ENCODE data around the gene HIVEP1. TPM values are rescaled to one million over a fixed set of nuclear protein-coding genes. Genes with fewer than 3 reads are reported as not detected.

Gene HIVEP1
- total and polyA plus RNA-seq, 2 of the 8 experiments (the other 6 are each of a cell fraction or from before 2014, with no cell fraction given), result 22.6 to 23.1 TPM

DNA sequence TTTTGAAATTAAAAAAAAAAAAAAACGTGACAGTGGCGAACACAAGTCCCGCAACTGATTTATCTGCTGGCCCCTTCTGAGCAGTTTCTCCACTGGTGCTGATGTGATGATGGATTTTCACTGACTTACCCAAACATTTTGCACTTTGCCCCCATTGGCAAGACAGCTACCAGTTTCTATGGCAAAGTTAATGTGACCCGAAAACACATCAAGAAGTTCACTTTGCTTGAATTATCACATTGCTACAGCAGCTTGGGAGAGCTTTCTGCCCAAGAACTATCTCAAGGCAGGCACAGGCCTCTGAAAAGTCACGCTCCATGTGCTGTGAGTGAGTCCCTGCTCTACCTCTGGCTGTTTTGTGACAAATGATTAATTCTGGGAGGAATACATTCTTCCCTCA, 150.1 kb downstream of the HIVEP1 start:
- no peak overlapping the region for H2AK5ac ChIP-seq (ENCODE audit: low read depth, low read length)
- 91% methylated on average over 5 of the region's 5 CpGs; no CpG with 5 or more reads in 1 of the 2 experiments for WGBS, 2 experiments (ENCODE audit: extremely low coverage in 1 of 2, insufficient coverage in 1 of 2, insufficient read length in 1 of 2, insufficient replicate concordance in 2 of 2, low coverage in 1 of 2, low lambda C conversion rate in 2 of 2, missing lambda C conversion rate in 1 of 2)
- TF ChIP-seq ASH2L (IDR thresholded peaks at IDR 0.05; ENCODE audit: low read length) (no peak), TBP (IDR thresholded peaks at IDR 0.05; ENCODE audit: low read depth, low read length) (no peak), SRF (IDR thresholded peaks at IDR 0.05; ENCODE audit: low read depth, low read length) (no peak), EGR1 (IDR thresholded peaks at IDR 0.05; ENCODE audit: borderline replicate concordance, low read depth, low read length) (no peak), SP4 (IDR thresholded peaks at IDR 0.05; ENCODE audit: low read length) (no peak), CHD1 (IDR thresholded peaks at IDR 0.05; ENCODE audit: low read depth, low read length) (no peak), CBX5 (IDR thresholded peaks at IDR 0.05; ENCODE audit: low read depth, low read length) (no peak), POLR2A (IDR thresholded peaks at IDR 0.05; ENCODE audit: control extremely low read depth in 1 of 2, low read depth in 2 of 2, low read length in 2 of 2) (no peak), BACH1 (IDR thresholded peaks at IDR 0.05; ENCODE audit: low read length) (no peak), BRCA1 (IDR thresholded peaks at IDR 0.05; ENCODE audit: low read depth, low read length) (no peak), FOSL1 (IDR thresholded peaks at IDR 0.05; ENCODE audit: insufficient read depth, low read depth, low read length) (no peak), KDM1A (IDR thresholded peaks at IDR 0.05; ENCODE audit: borderline replicate concordance, low read length) (no peak)
- no peak overlapping the region for H3K9ac ChIP-seq (replicated peaks in 1 of 4; ENCODE audit: extremely low read depth in 1 of 4, low read depth in 3 of 4, low read length in 3 of 4)
- no peak overlapping the region for H2AFZ ChIP-seq (ENCODE audit: low read length)
- no peak overlapping the region for H3K4me3 ChIP-seq (ENCODE audit: extremely low read depth in 1 of 4, insufficient read depth in 2 of 4, low read depth in 3 of 4, low read length in 4 of 4)
- no peak overlapping the region for H4K91ac ChIP-seq (replicated peaks; ENCODE audit: insufficient read length, low read length)
- no peak overlapping the region for H4K5ac ChIP-seq (ENCODE audit: insufficient read length, low read depth, low read length)
- H3K56ac ChIP-seq (replicated peaks; ENCODE audit: insufficient read length, low read depth, low read length), result no peak overlapping the region
- no peaks in the 10 kb centered on the region for H3K79me1 ChIP-seq (ENCODE audit: low read depth, low read length)
- H3K4ac ChIP-seq (replicated peaks; ENCODE audit: insufficient read length, low read depth, low read length), result no peak overlapping the region
- no peak overlapping the region for H4K8ac ChIP-seq (ENCODE audit: extremely low read depth, insufficient read depth, low read length)
- no peak overlapping the region for H2BK5ac ChIP-seq (ENCODE audit: low read depth, low read length)
- H3K23ac ChIP-seq (ENCODE audit: insufficient read length), result no peak overlapping the region
- H3K27me3 ChIP-seq (replicated peaks in 1 of 4; ENCODE audit: control insufficient read depth in 3 of 4, extremely low read depth in 1 of 4, insufficient read depth in 3 of 4, low read length in 3 of 4), result no peaks in the 10 kb centered on the region
- H3K4me1 ChIP-seq (replicated peaks in 1 of 4; ENCODE audit: control insufficient read depth in 3 of 4, insufficient read depth in 4 of 4, low read length in 3 of 4), result no peaks in the 10 kb centered on the region
- no peaks in the 10 kb centered on the region for H4K20me1 ChIP-seq (replicated peaks in 1 of 2; ENCODE audit: control insufficient read depth in 1 of 2, insufficient read depth in 2 of 2, low read length in 2 of 2)
- no peak overlapping the region for H2BK20ac ChIP-seq (ENCODE audit: low read length)
- no peak overlapping the region for H2BK120ac ChIP-seq (replicated peaks; ENCODE audit: low read depth, low read length)
- H3K79me2 ChIP-seq (ENCODE audit: control insufficient read depth in 1 of 2, insufficient read depth in 2 of 2, low read length in 2 of 2), result peaks cover 0 to 11% of the 10 kb centered on the region in 2 experiments; a peak in 1 of 4 replicates
- no peak overlapping the region for H2BK12ac ChIP-seq (ENCODE audit: low read depth, low read length)
- peaks cover 7 to 19% (median 17%) of the 10 kb centered on the region in 4 experiments for H3K36me3 ChIP-seq (ENCODE audit: control insufficient read depth in 2 of 4, insufficient read depth in 4 of 4, low read length in 3 of 4)
- DNase-seq (ENCODE audit: low read depth in 1 of 2, low spot score in 2 of 2) (no peak), FAIRE-seq (no peak)
- no peak overlapping the region for H2BK15ac ChIP-seq (ENCODE audit: low read length)
- H3K14ac ChIP-seq (ENCODE audit: insufficient read length), result no peak overlapping the region
- POLR2A ChIA-PET (ENCODE audit: partially characterized antibody), result no interaction called here
- CTCF ChIA-PET (ENCODE audit: partially characterized antibody), result interaction anchor here (0.7 kb wide), 1 partner anchor 87 kb away, joined by 3 read pairs; no protein-coding TSS in a partner anchor
- H3K18ac ChIP-seq (ENCODE audit: extremely low read depth, low read length), result no peak overlapping the region
- H3K27ac ChIP-seq (ENCODE audit: low read depth, low read length), result no peak overlapping the region
- H3K23me2 ChIP-seq (ENCODE audit: low read depth, low read length), result no peaks in the 10 kb centered on the region
- H3K4me2 ChIP-seq (ENCODE audit: insufficient read depth in 1 of 2, low read depth in 2 of 2, low read length in 2 of 2), result no peak overlapping the region
- H3K9me3 ChIP-seq (ENCODE audit: insufficient read depth in 2 of 2, low read depth in 1 of 2, low read length in 1 of 2), result no peaks in the 10 kb centered on the region
